Trophoblast cell (in vitro differentiated cells and primary cell): ENCODE measurements around the gene BORCS8.
"Not testable (repeated sequence)": the region's sequence is repeated elsewhere in the genome, so short reads cannot be mapped to it uniquely, and the experiment has no call there.

ENCODE experiments used
- DNase-seq, 2 donors: peaks; one replicate each; pipeline ENCODE4 v3.0.0-alpha.2; 2016
- H2AFZ ChIP-seq: 2 replicates; pipeline ENCODE4 v1.6.1; 2013; ENCODE audit warnings: low read length, moderate library complexity, mild to moderate bottlenecking; ENCODE audit not compliant: insufficient read depth, poor library complexity
- H2AK5ac ChIP-seq: 2 replicates; pipeline ENCODE4 v1.6.1; 2013; ENCODE audit warnings: mild to moderate bottlenecking, low read length
- H2BK120ac ChIP-seq: 2 replicates; pipeline ENCODE4 v1.6.1; 2013; ENCODE audit warnings: low read length, mild to moderate bottlenecking, moderate library complexity; ENCODE audit not compliant: insufficient read depth, poor library complexity
- H2BK12ac ChIP-seq: 2 replicates; pipeline ENCODE4 v1.6.1; 2013; ENCODE audit warnings: mild to moderate bottlenecking, low read length, moderate library complexity
- H2BK5ac ChIP-seq: 2 replicates; pipeline ENCODE4 v1.6.1; 2013; ENCODE audit warnings: low read length, low read depth, moderate library complexity, mild to moderate bottlenecking; ENCODE audit not compliant: poor library complexity
- H3K14ac ChIP-seq: 2 replicates; pipeline ENCODE4 v1.6.1; 2013; ENCODE audit warnings: mild to moderate bottlenecking, low read length
- H3K18ac ChIP-seq: 2 replicates; pipeline ENCODE4 v1.6.1; 2013; ENCODE audit warnings: mild to moderate bottlenecking, low read length
- H3K23ac ChIP-seq: 2 replicates; pipeline ENCODE4 v1.6.1; 2013; ENCODE audit warnings: low read length
- H3K27ac ChIP-seq: 2 replicates; pipeline ENCODE4 v1.5.1; 2013; ENCODE audit warnings: low read depth, mild to moderate bottlenecking, inconsistent platforms, low read length, moderate library complexity
- H3K27me3 ChIP-seq: 2 replicates; pipeline ENCODE4 v1.6.1; 2013; ENCODE audit warnings: inconsistent platforms, mild to moderate bottlenecking, low read length, moderate library complexity; ENCODE audit not compliant: insufficient read depth
- H3K36me3 ChIP-seq, 2 experiments: 1 replicate in 1 of 2; 2 replicates in 1 of 2; pipeline ENCODE4 v1.6.1; 2013; ENCODE audit warnings: low read length in 2 of 2, mild to moderate bottlenecking in 2 of 2, moderate library complexity in 1 of 2; ENCODE audit not compliant: insufficient read depth in 2 of 2, control insufficient read depth in 1 of 2
- H3K4ac ChIP-seq: 2 replicates; pipeline ENCODE4 v1.6.1; 2013; ENCODE audit warnings: low read depth, mild to moderate bottlenecking, low read length, moderate library complexity
- H3K4me1 ChIP-seq, 2 experiments: 1 replicate in 1 of 2; 2 replicates in 1 of 2; pipeline ENCODE4 v1.6.1; 2013; ENCODE audit warnings: low read length in 2 of 2, mild to moderate bottlenecking in 2 of 2, moderate library complexity in 1 of 2; ENCODE audit not compliant: insufficient read depth in 2 of 2, control insufficient read depth in 1 of 2
- H3K4me2 ChIP-seq: 2 replicates; pipeline ENCODE4 v1.6.1; 2013; ENCODE audit warnings: inconsistent platforms, mild to moderate bottlenecking, low read length, moderate library complexity
- H3K4me3 ChIP-seq: 2 replicates; pipeline ENCODE4 v1.5.1; 2013; ENCODE audit warnings: mild to moderate bottlenecking, low read depth, low read length, inconsistent platforms
- H3K79me1 ChIP-seq: one replicate; pipeline ENCODE4 v1.6.1; 2013; ENCODE audit warnings: low read length
- H3K79me2 ChIP-seq: 2 replicates; pipeline ENCODE4 v1.6.1; 2013; ENCODE audit warnings: low read length, mild to moderate bottlenecking; ENCODE audit not compliant: control insufficient read depth, insufficient read depth, poor library complexity
- H3K9ac ChIP-seq: 2 replicates; pipeline ENCODE4 v1.6.1; 2013; ENCODE audit warnings: mild to moderate bottlenecking, low read length
- H3K9me3 ChIP-seq: 2 replicates; pipeline ENCODE4 v1.6.1; 2013; ENCODE audit warnings: low read depth, mild to moderate bottlenecking, control low read depth, inconsistent platforms, low read length; ENCODE audit not compliant: insufficient read depth
- H4K12ac ChIP-seq: 2 replicates; pipeline ENCODE4 v1.6.1; 2013; ENCODE audit warnings: low read depth, mild to moderate bottlenecking, low read length, moderate library complexity
- H4K8ac ChIP-seq: 2 replicates; pipeline ENCODE4 v1.6.1; 2013; ENCODE audit warnings: low read depth, mild to moderate bottlenecking, low read length, moderate library complexity
- H4K91ac ChIP-seq: one replicate; pipeline ENCODE4 v1.6.1; 2013; ENCODE audit warnings: low read depth, mild to moderate bottlenecking, low read length, moderate library complexity
- WGBS: extraction: QIAGEN DNeasy Blood & Tissue Kit; methylation state at CpG from one replicate; pipeline ENCODE4 v1.1.7; 2013; ENCODE audit warnings: missing lambda C conversion rate; ENCODE audit not compliant: insufficient read length, insufficient coverage; ENCODE audit errors: extremely low coverage; 5-methylcytosine and 5-hydroxymethylcytosine counted together

BORCS8 gene

DNA sequence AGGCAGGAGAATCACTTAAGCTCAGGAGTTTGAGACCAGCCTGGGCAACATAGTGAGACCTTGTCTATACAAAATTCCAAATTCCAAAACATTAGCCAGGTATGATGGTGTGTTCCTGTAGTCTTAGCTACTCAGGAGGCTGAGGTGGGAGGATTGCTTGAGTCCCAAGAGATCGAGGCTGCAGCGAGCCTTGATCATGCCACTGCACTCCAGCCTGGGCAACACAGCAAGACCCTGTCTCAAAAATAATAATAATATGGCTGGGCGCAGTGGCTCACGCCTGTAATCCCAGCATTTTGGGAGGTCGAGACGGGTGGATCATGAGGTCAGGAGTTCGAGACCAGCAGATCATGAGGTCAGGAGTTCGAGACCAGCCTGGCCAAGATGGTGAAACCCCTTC, 29.0 kb upstream of the BORCS8 start:
- not testable (repeated sequence) for H3K4me3 ChIP-seq, H3K23ac ChIP-seq, H2AFZ ChIP-seq, H2AK5ac ChIP-seq, H3K36me3 ChIP-seq, H4K8ac ChIP-seq, H4K91ac ChIP-seq, H3K27ac ChIP-seq, H3K4ac ChIP-seq, DNase-seq, H2BK120ac ChIP-seq, H3K9ac ChIP-seq, H3K79me2 ChIP-seq, H3K9me3 ChIP-seq, H3K18ac ChIP-seq, H3K4me2 ChIP-seq, H2BK5ac ChIP-seq, H4K12ac ChIP-seq, H3K4me1 ChIP-seq, H3K14ac ChIP-seq, H3K79me1 ChIP-seq, H3K27me3 ChIP-seq, H2BK12ac ChIP-seq
- WGBS = no CpG with 5 or more reads among the region's 8 CpGs

DNA sequence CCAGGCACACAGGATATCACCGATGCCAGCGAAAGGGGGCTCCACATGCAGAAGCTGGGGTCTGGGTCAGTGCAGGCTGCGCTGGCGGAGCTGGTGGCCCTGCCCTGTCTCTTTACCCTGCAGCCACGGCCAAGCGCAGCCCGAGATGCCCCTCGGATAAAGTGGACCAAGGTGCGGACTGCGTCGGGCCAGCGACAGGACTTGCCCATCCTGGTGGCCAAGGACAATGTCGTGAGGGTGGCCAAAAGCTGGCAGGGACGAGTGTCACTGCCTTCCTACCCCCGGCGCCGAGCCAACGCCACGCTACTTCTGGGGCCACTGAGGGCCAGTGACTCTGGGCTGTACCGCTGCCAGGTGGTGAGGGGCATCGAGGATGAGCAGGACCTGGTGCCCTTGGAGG, 27.0 kb upstream of the BORCS8 start:
- no peak overlapping the region for H2BK12ac ChIP-seq
- no peak overlapping the region for H3K18ac ChIP-seq
- H3K4me2 ChIP-seq = no peak overlapping the region
- H4K8ac ChIP-seq = no peak overlapping the region
- peaks cover 2% of the 10 kb centered on the region for H3K27me3 ChIP-seq
- no CpG with 5 or more reads among the region's 21 CpGs for WGBS
- H4K91ac ChIP-seq = no peak overlapping the region
- no peak overlapping the region for H4K12ac ChIP-seq
- no peak overlapping the region for H2BK120ac ChIP-seq
- no peak overlapping the region for H3K4me3 ChIP-seq
- no peak overlapping the region for H3K27ac ChIP-seq
- H3K4me1 ChIP-seq = no peaks in the 10 kb centered on the region
- no peaks in the 10 kb centered on the region for H3K36me3 ChIP-seq
- H3K79me2 ChIP-seq = no peaks in the 10 kb centered on the region
- H3K14ac ChIP-seq = no peak overlapping the region
- DNase-seq = no peak
- no peak overlapping the region for H3K9ac ChIP-seq
- H3K9me3 ChIP-seq = peaks cover 2% of the 10 kb centered on the region
- H3K4ac ChIP-seq = no peak overlapping the region
- no peak overlapping the region for H2BK5ac ChIP-seq
- H3K79me1 ChIP-seq = no peaks in the 10 kb centered on the region
- H2AK5ac ChIP-seq = no peak overlapping the region
- H2AFZ ChIP-seq = no peak overlapping the region
- no peak overlapping the region for H3K23ac ChIP-seq

DNA sequence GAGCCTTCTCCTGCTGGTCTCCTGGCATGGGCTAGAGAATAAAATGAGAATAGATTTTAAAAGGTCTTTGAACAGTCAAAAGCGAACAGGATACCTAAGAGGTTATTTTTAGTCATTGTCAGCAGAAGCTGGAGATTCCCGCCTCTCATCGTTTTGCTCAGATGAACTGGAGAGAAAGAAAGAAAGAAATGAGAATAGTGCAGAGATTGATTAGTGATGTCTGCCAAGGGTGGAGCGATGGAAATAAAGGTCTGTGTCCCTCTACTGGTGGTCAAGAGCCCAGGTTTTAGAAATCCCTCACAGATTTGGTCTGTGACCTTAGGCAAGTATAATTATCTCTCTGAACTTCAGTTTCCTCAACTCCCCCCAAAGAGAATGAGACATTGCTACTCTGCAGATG, 25.1 kb upstream of the BORCS8 start:
- Histone ChIP-seq H3K79me1 (no peaks in the 10 kb centered on the region), H2BK120ac (no peak overlapping the region), H3K4ac (no peak overlapping the region), H2BK12ac (no peak overlapping the region), H3K4me3 (no peak overlapping the region), H2AFZ (no peak overlapping the region), H4K12ac (no peak overlapping the region), H3K9ac (no peak overlapping the region), H3K27me3 (peaks cover 10% of the 10 kb centered on the region), H3K4me2 (no peak overlapping the region), H3K23ac (no peak overlapping the region), H3K27ac (no peak overlapping the region), H4K91ac (no peak overlapping the region), H3K4me1 (no peaks in the 10 kb centered on the region), H2BK5ac (no peak overlapping the region), H3K14ac (no peak overlapping the region), H3K18ac (no peak overlapping the region), H4K8ac (no peak overlapping the region), H3K79me2 (no peaks in the 10 kb centered on the region), H3K36me3 (no peaks in the 10 kb centered on the region), H3K9me3 (no peaks in the 10 kb centered on the region), H2AK5ac (no peak overlapping the region)
- no CpG with 5 or more reads among the region's 4 CpGs for WGBS
- peak in 1 of 2 donors; percentile 77 for DNase-seq

DNA sequence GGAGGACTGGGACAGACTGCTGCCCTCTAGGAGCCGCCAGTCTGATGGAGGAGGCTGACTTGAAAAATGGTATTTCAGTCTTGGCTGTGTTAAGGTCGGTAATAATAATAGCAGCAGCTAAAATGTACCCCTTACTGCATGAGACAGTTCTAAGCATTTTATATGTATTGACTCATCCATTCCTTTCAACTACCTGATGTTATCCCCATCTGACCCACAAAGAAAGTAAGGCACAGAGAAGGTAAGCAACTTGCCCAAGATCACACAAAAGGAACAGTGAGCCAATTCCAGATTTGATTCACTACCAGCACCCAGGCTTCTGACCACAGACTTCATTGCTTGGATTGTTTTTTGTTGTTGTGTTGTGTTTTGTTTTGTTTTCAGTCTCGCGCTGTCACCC, 23.8 kb upstream of the BORCS8 start:
- DNase-seq = no peak
- Histone ChIP-seq H3K27ac (no peak overlapping the region), H3K18ac (no peak overlapping the region)

More for the DNA sequence above, 23.8 kb upstream of the BORCS8 start:
- Histone ChIP-seq H2BK12ac (no peak overlapping the region), H3K4me2 (no peak overlapping the region), H4K8ac (no peak overlapping the region), H3K9me3 (no peaks in the 10 kb centered on the region), H4K91ac (no peak overlapping the region), H3K79me1 (no peaks in the 10 kb centered on the region), H3K23ac (no peak overlapping the region), H3K4ac (no peak overlapping the region), H3K27me3 (peaks cover 20% of the 10 kb centered on the region), H3K36me3 (no peaks in the 10 kb centered on the region), H2AK5ac (no peak overlapping the region), H3K4me1 (no peaks in the 10 kb centered on the region), H3K4me3 (no peak overlapping the region), H3K9ac (no peak overlapping the region), H4K12ac (no peak overlapping the region), H3K79me2 (no peaks in the 10 kb centered on the region), H2AFZ (no peak overlapping the region), H2BK120ac (no peak overlapping the region), H3K14ac (no peak overlapping the region), H2BK5ac (no peak overlapping the region)
- no CpG with 5 or more reads among the region's 4 CpGs for WGBS
